IMR-90 (cell line): ENCODE data around the gene PPAT. TPM values are rescaled to one million over a fixed set of nuclear protein-coding genes. Genes with fewer than 3 reads are reported as not detected.
A peak's percentile ranks its signal among the peaks of the same experiment; 100 is the strongest.

Experiments used
- ATAC-seq: fragments of 200-7000 bp; cut with Tn5 transposase; 2 replicates; pipeline ENCODE4 v1.9.1; 2020; ENCODE audit warnings: low read depth, mild to moderate bottlenecking, moderate library complexity
- BruUV-seq: library from RNA; stranded (reverse); fragments of 400-500 nt; replicated peaks from 2 replicates; lab custom pipeline; 2021; lab: Mats Ljungman, UMichigan
- CTCF ChIA-PET: fragments of 300-600 bp; formaldehyde crosslinking; extraction: SDS; loops from one replicate; lab custom pipeline; 2021; ENCODE audit warnings: antibody characterized with exemption; lab: Yijun Ruan, JAX
- POLR2A ChIA-PET: fragments of 300-600 bp; sonication (Branson Sonifier 250); formaldehyde crosslinking; loops from one replicate; lab custom pipeline; 2022; ENCODE audit warnings: antibody characterized with exemption; ENCODE audit not compliant: unreplicated experiment; lab: Charles Lee
- DNase-seq: peaks from one replicate; pipeline ENCODE4 v3.0.0; 2013
- H2AFZ ChIP-seq: replicated peaks from 2 replicates; pipeline ENCODE3; 2013; ENCODE audit warnings: low read length, mild to moderate bottlenecking; ENCODE audit not compliant: poor library complexity
- H2AK5ac ChIP-seq: 2 replicates; pipeline ENCODE4 v1.6.1; 2013; ENCODE audit warnings: low read depth, low read length, inconsistent platforms
- H2AK9ac ChIP-seq: replicated peaks from 2 replicates; pipeline ENCODE3; 2013; ENCODE audit warnings: mild to moderate bottlenecking, low read depth, low read length, moderate library complexity; ENCODE audit not compliant: poor library complexity
- H2BK120ac ChIP-seq: 2 replicates; pipeline ENCODE4 v1.6.1; 2013; ENCODE audit warnings: low read depth, low read length, inconsistent platforms
- H2BK15ac ChIP-seq: 3 replicates; pipeline ENCODE4 v1.6.1; 2013; ENCODE audit warnings: low read depth, low read length, inconsistent platforms
- H2BK20ac ChIP-seq: 2 replicates; pipeline ENCODE4 v1.6.1; 2013; ENCODE audit warnings: low read depth, mild to moderate bottlenecking, inconsistent platforms, low read length, moderate library complexity
- H2BK5ac ChIP-seq: 2 replicates; pipeline ENCODE4 v1.6.1; 2013; ENCODE audit warnings: mild to moderate bottlenecking, low read depth, low read length, inconsistent platforms; ENCODE audit not compliant: poor library complexity, severe bottlenecking
- H3K14ac ChIP-seq: replicated peaks from 2 replicates; pipeline ENCODE4 v1.6.1; 2013; ENCODE audit warnings: low read depth, low read length, inconsistent platforms
- H3K18ac ChIP-seq: 2 replicates; pipeline ENCODE4 v1.6.1; 2013; ENCODE audit warnings: low read depth, low read length, control low read depth
- H3K23ac ChIP-seq: 2 replicates; pipeline ENCODE4 v1.6.1; 2013; ENCODE audit warnings: low read depth, low read length, inconsistent platforms
- H3K27ac ChIP-seq: 2 replicates; pipeline ENCODE4 v1.5.1; 2013; ENCODE audit warnings: mild to moderate bottlenecking, control low read depth, low read length; ENCODE audit not compliant: insufficient read depth
- H3K27me3 ChIP-seq: 2 replicates; pipeline ENCODE4 v1.6.1; 2013; ENCODE audit warnings: low read length; ENCODE audit not compliant: control insufficient read depth, insufficient read depth
- H3K36me3 ChIP-seq: 2 replicates; pipeline ENCODE4 v1.6.1; 2013; ENCODE audit warnings: low read length, mixed read lengths; ENCODE audit not compliant: control insufficient read depth, insufficient read depth
- H3K4ac ChIP-seq: 2 replicates; pipeline ENCODE4 v1.6.1; 2013; ENCODE audit warnings: low read depth, low read length, inconsistent platforms
- H3K4me1 ChIP-seq: 2 replicates; pipeline ENCODE4 v1.6.1; 2013; ENCODE audit warnings: low read length, mixed read lengths; ENCODE audit not compliant: control insufficient read depth, insufficient read depth
- H3K4me2 ChIP-seq: 2 replicates; pipeline ENCODE4 v1.6.1; 2013; ENCODE audit warnings: low read depth, mild to moderate bottlenecking, control low read depth, low read length, moderate library complexity
- H3K4me3 ChIP-seq: 2 replicates; pipeline ENCODE4 v1.5.1; 2013; ENCODE audit warnings: low read depth, mild to moderate bottlenecking, control low read depth, low read length, moderate library complexity; ENCODE audit not compliant: insufficient read depth
- H3K56ac ChIP-seq: 2 replicates; pipeline ENCODE4 v1.6.1; 2013; ENCODE audit warnings: low read length, inconsistent platforms; ENCODE audit not compliant: insufficient read depth; ENCODE audit errors: extremely low read depth
- H3K79me1 ChIP-seq, 2 experiments: 2 replicates each; pipeline ENCODE4 v1.6.1; 2013; ENCODE audit warnings: low read length in 2 of 2, inconsistent platforms in 1 of 2, low read depth in 1 of 2
- H3K9ac ChIP-seq: 2 replicates; pipeline ENCODE4 v1.6.1; 2013; ENCODE audit warnings: low read depth, low read length, control low read depth
- H3K9me1 ChIP-seq: 2 replicates; pipeline ENCODE4 v1.6.1; 2013; ENCODE audit warnings: low read length, inconsistent platforms; ENCODE audit not compliant: insufficient read depth
- H3K9me3 ChIP-seq: 2 replicates; pipeline ENCODE4 v1.6.1; 2013; ENCODE audit warnings: low read length; ENCODE audit not compliant: control insufficient read depth, insufficient read depth
- H4K20me1 ChIP-seq: 2 replicates; pipeline ENCODE4 v1.6.1; 2013; ENCODE audit warnings: low read length, inconsistent platforms; ENCODE audit not compliant: insufficient read depth
- H4K5ac ChIP-seq: 2 replicates; pipeline ENCODE4 v1.6.1; 2013; ENCODE audit warnings: mild to moderate bottlenecking, low read depth, low read length, control low read depth
- H4K8ac ChIP-seq, 2 experiments: 2 replicates each; pipeline ENCODE4 v1.6.1; 2013; ENCODE audit warnings: low read depth in 2 of 2, low read length in 2 of 2, control low read depth in 1 of 2, inconsistent platforms in 1 of 2
- H4K91ac ChIP-seq: 2 replicates; pipeline ENCODE4 v1.6.1; 2013; ENCODE audit warnings: low read depth, low read length, inconsistent platforms; ENCODE audit not compliant: insufficient read depth
- CEBPB ChIP-seq: IDR thresholded peaks from 2 replicates; pipeline ENCODE4 v1.6.1; 2012; ENCODE audit warnings: low read depth, low read length, improper control_type of control experiment
- MAZ ChIP-seq: IDR thresholded peaks from 2 replicates; pipeline ENCODE4 v1.6.1; 2012; ENCODE audit warnings: low read depth, mild to moderate bottlenecking, low read length, improper control_type of control experiment, moderate library complexity, borderline replicate concordance
- dilution Hi-C: fragments of 300-500 bp; cut with HindIII; formaldehyde crosslinking; loops from one replicate; pipeline ENCODE4 v1.14.3; 2018; ENCODE audit warnings: low sequenced_read_pairs; ENCODE audit not compliant: unreplicated experiment
- in situ Hi-C: fragments of 300-500 bp; cut with MboI; formaldehyde crosslinking; loops from 3 replicates; pipeline ENCODE4 v1.14.3; 2019; ENCODE audit warnings: low sequenced_read_pairs, inconsistent platforms, mixed read lengths
- intact Hi-C: fragments of 100-400 bp; cut with micrococcal nuclease; formaldehyde crosslinking; loops from 2 replicates; pipeline ENCODE4 v1.10.0; 2022
- polyA plus RNA-seq, 3 experiments: library from polyadenylated mRNA; depleted of rRNA; stranded (reverse); fragments of >200 nt; gene quantifications; 2 replicates each; pipeline ENCODE4 v1.2.3, GENCODE V29; 2012; ENCODE audit warnings: low replicate concordance in 1 of 3
- total RNA-seq: library from RNA; depleted of rRNA; stranded (reverse); fragments of >200 nt; gene quantifications from 2 replicates; pipeline ENCODE4 v1.2.3, GENCODE V29; 2012

Gene PPAT
- total and polyA plus RNA-seq, 2 of the 4 experiments (the other 2 are of a cell fraction): 7.0 to 21.1 TPM

- Histone ChIP-seq H3K4ac (no peak overlapping the region), H3K36me3 (peaks cover 5% of the 10 kb centered on the region; the same call in 1 of the 2 replicates), H3K79me1 (peaks cover 0 to 3% of the 10 kb centered on the region in 2 experiments; a peak in 1 of 4 replicates), H3K27me3 (no peaks in the 10 kb centered on the region), H2BK5ac (no peak overlapping the region), H2BK15ac (no peak overlapping the region), H3K18ac (no peak overlapping the region), H3K4me1 (no peaks in the 10 kb centered on the region), H2AK9ac (no peak overlapping the region), H3K9ac (no peak overlapping the region), H4K5ac (no peak overlapping the region), H2BK20ac (no peak overlapping the region), H3K23ac (no peak overlapping the region), H4K20me1 (no peaks in the 10 kb centered on the region), H2AFZ (no peak overlapping the region), H4K8ac (no peak overlapping the region), H3K4me3 (no peak overlapping the region), H3K4me2 (no peak overlapping the region), H4K91ac (no peak overlapping the region), H3K9me1 (no peaks in the 10 kb centered on the region), H3K14ac (no peak overlapping the region), H3K56ac (no peak overlapping the region), H3K27ac (no peak overlapping the region), H2BK120ac (no peak overlapping the region), H2AK5ac (no peak overlapping the region), H3K9me3 (no peaks in the 10 kb centered on the region)
- dilution Hi-C loops (no loop called here), in situ Hi-C loops (no loop called here), intact Hi-C loops (no loop called here)
- no TSS peak for BruUV-seq
- ChIA-PET POLR2A (no interaction called here), CTCF (interaction anchor here (0.6 kb wide), 1 partner anchor 479 kb away, joined by 3 read pairs; no protein-coding TSS in a partner anchor)
- no peak for ATAC-seq
- peak; percentile 51 for DNase-seq
- TF ChIP-seq CEBPB (0 out of 2 replicates have a peak, but pooled peaks have one; percentile 19), MAZ (no peak)
Observed at GRCh38 chr4:56360071-56360470, 75.3 kb downstream of the PPAT start.
